IMR-90 (cell line): ENCODE results near the gene SLC40A1. TPM values are rescaled to one million over a fixed set of nuclear protein-coding genes. Genes with fewer than 3 reads are reported as not detected.

Source experiments
- ATAC-seq: fragments of 200-7000 bp; cut with Tn5 transposase; 2 replicates; pipeline ENCODE4 v1.9.1; 2020; ENCODE audit warnings: low read depth, mild to moderate bottlenecking, moderate library complexity
- BruUV-seq: library from RNA; stranded (reverse); fragments of 400-500 nt; replicated peaks from 2 replicates; lab custom pipeline; 2021; lab: Mats Ljungman, UMichigan
- CTCF ChIA-PET: fragments of 300-600 bp; formaldehyde crosslinking; extraction: SDS; loops from one replicate; lab custom pipeline; 2021; ENCODE audit warnings: antibody characterized with exemption; lab: Yijun Ruan, JAX
- POLR2A ChIA-PET: fragments of 300-600 bp; sonication (Branson Sonifier 250); formaldehyde crosslinking; loops from one replicate; lab custom pipeline; 2022; ENCODE audit warnings: antibody characterized with exemption; ENCODE audit not compliant: unreplicated experiment; lab: Charles Lee
- DNase-seq: peaks from one replicate; pipeline ENCODE4 v3.0.0; 2013
- H2AFZ ChIP-seq: replicated peaks from 2 replicates; pipeline ENCODE3; 2013; ENCODE audit warnings: low read length, mild to moderate bottlenecking; ENCODE audit not compliant: poor library complexity
- H2AK5ac ChIP-seq: 2 replicates; pipeline ENCODE4 v1.6.1; 2013; ENCODE audit warnings: low read depth, low read length, inconsistent platforms
- H2AK9ac ChIP-seq: replicated peaks from 2 replicates; pipeline ENCODE3; 2013; ENCODE audit warnings: mild to moderate bottlenecking, low read depth, low read length, moderate library complexity; ENCODE audit not compliant: poor library complexity
- H2BK120ac ChIP-seq: 2 replicates; pipeline ENCODE4 v1.6.1; 2013; ENCODE audit warnings: low read depth, low read length, inconsistent platforms
- H2BK15ac ChIP-seq: 3 replicates; pipeline ENCODE4 v1.6.1; 2013; ENCODE audit warnings: low read depth, low read length, inconsistent platforms
- H2BK20ac ChIP-seq: 2 replicates; pipeline ENCODE4 v1.6.1; 2013; ENCODE audit warnings: low read depth, mild to moderate bottlenecking, inconsistent platforms, low read length, moderate library complexity
- H2BK5ac ChIP-seq: 2 replicates; pipeline ENCODE4 v1.6.1; 2013; ENCODE audit warnings: mild to moderate bottlenecking, low read depth, low read length, inconsistent platforms; ENCODE audit not compliant: poor library complexity, severe bottlenecking
- H3K14ac ChIP-seq: replicated peaks from 2 replicates; pipeline ENCODE4 v1.6.1; 2013; ENCODE audit warnings: low read depth, low read length, inconsistent platforms
- H3K18ac ChIP-seq: 2 replicates; pipeline ENCODE4 v1.6.1; 2013; ENCODE audit warnings: low read depth, low read length, control low read depth
- H3K23ac ChIP-seq: 2 replicates; pipeline ENCODE4 v1.6.1; 2013; ENCODE audit warnings: low read depth, low read length, inconsistent platforms
- H3K27ac ChIP-seq: 2 replicates; pipeline ENCODE4 v1.5.1; 2013; ENCODE audit warnings: mild to moderate bottlenecking, control low read depth, low read length; ENCODE audit not compliant: insufficient read depth
- H3K27me3 ChIP-seq: 2 replicates; pipeline ENCODE4 v1.6.1; 2013; ENCODE audit warnings: low read length; ENCODE audit not compliant: control insufficient read depth, insufficient read depth
- H3K36me3 ChIP-seq: 2 replicates; pipeline ENCODE4 v1.6.1; 2013; ENCODE audit warnings: low read length, mixed read lengths; ENCODE audit not compliant: control insufficient read depth, insufficient read depth
- H3K4ac ChIP-seq: 2 replicates; pipeline ENCODE4 v1.6.1; 2013; ENCODE audit warnings: low read depth, low read length, inconsistent platforms
- H3K4me1 ChIP-seq: 2 replicates; pipeline ENCODE4 v1.6.1; 2013; ENCODE audit warnings: low read length, mixed read lengths; ENCODE audit not compliant: control insufficient read depth, insufficient read depth
- H3K4me2 ChIP-seq: 2 replicates; pipeline ENCODE4 v1.6.1; 2013; ENCODE audit warnings: low read depth, mild to moderate bottlenecking, control low read depth, low read length, moderate library complexity
- H3K4me3 ChIP-seq: 2 replicates; pipeline ENCODE4 v1.5.1; 2013; ENCODE audit warnings: low read depth, mild to moderate bottlenecking, control low read depth, low read length, moderate library complexity; ENCODE audit not compliant: insufficient read depth
- H3K56ac ChIP-seq: 2 replicates; pipeline ENCODE4 v1.6.1; 2013; ENCODE audit warnings: low read length, inconsistent platforms; ENCODE audit not compliant: insufficient read depth; ENCODE audit errors: extremely low read depth
- H3K79me1 ChIP-seq, 2 experiments: 2 replicates each; pipeline ENCODE4 v1.6.1; 2013; ENCODE audit warnings: low read length in 2 of 2, inconsistent platforms in 1 of 2, low read depth in 1 of 2
- H3K9ac ChIP-seq: 2 replicates; pipeline ENCODE4 v1.6.1; 2013; ENCODE audit warnings: low read depth, low read length, control low read depth
- H3K9me1 ChIP-seq: 2 replicates; pipeline ENCODE4 v1.6.1; 2013; ENCODE audit warnings: low read length, inconsistent platforms; ENCODE audit not compliant: insufficient read depth
- H3K9me3 ChIP-seq: 2 replicates; pipeline ENCODE4 v1.6.1; 2013; ENCODE audit warnings: low read length; ENCODE audit not compliant: control insufficient read depth, insufficient read depth
- H4K20me1 ChIP-seq: 2 replicates; pipeline ENCODE4 v1.6.1; 2013; ENCODE audit warnings: low read length, inconsistent platforms; ENCODE audit not compliant: insufficient read depth
- H4K5ac ChIP-seq: 2 replicates; pipeline ENCODE4 v1.6.1; 2013; ENCODE audit warnings: mild to moderate bottlenecking, low read depth, low read length, control low read depth
- H4K8ac ChIP-seq, 2 experiments: 2 replicates each; pipeline ENCODE4 v1.6.1; 2013; ENCODE audit warnings: low read depth in 2 of 2, low read length in 2 of 2, control low read depth in 1 of 2, inconsistent platforms in 1 of 2
- H4K91ac ChIP-seq: 2 replicates; pipeline ENCODE4 v1.6.1; 2013; ENCODE audit warnings: low read depth, low read length, inconsistent platforms; ENCODE audit not compliant: insufficient read depth
- BHLHE40 ChIP-seq: fragments of 150-350 bp; IDR thresholded peaks from 2 replicates; pipeline ENCODE4 v1.6.1; 2016; ENCODE audit warnings: mild to moderate bottlenecking, low read depth, low read length
- CEBPB ChIP-seq: IDR thresholded peaks from 2 replicates; pipeline ENCODE4 v1.6.1; 2012; ENCODE audit warnings: low read depth, low read length, improper control_type of control experiment
- CHD1 ChIP-seq: IDR thresholded peaks from 2 replicates; pipeline ENCODE4 v1.6.1; 2012; ENCODE audit warnings: low read depth, low read length, improper control_type of control experiment
- ELK1 ChIP-seq: fragments of 150-350 bp; IDR thresholded peaks from 2 replicates; pipeline ENCODE4 v1.6.1; 2016; ENCODE audit warnings: low read depth, mild to moderate bottlenecking, low read length, moderate library complexity, borderline replicate concordance
- FOS ChIP-seq: fragments of 150-350 bp; IDR thresholded peaks from 2 replicates; pipeline ENCODE4 v1.6.1; 2016; ENCODE audit warnings: low read depth, low read length
- MAFK ChIP-seq: IDR thresholded peaks from 2 replicates; pipeline ENCODE4 v1.6.1; 2012; ENCODE audit warnings: low read depth, low read length, improper control_type of control experiment
- MAZ ChIP-seq: IDR thresholded peaks from 2 replicates; pipeline ENCODE4 v1.6.1; 2012; ENCODE audit warnings: low read depth, mild to moderate bottlenecking, low read length, improper control_type of control experiment, moderate library complexity, borderline replicate concordance
- MXI1 ChIP-seq: IDR thresholded peaks from 2 replicates; pipeline ENCODE4 v1.6.1; 2012; ENCODE audit warnings: low read depth, mild to moderate bottlenecking, low read length, moderate library complexity, borderline replicate concordance
- NFE2L2 ChIP-seq: fragments of 150-350 bp; IDR thresholded peaks from 2 replicates; pipeline ENCODE4 v1.6.1; 2016; ENCODE audit warnings: low read depth, mild to moderate bottlenecking, low read length
- POLR2A ChIP-seq: IDR thresholded peaks from 2 replicates; pipeline ENCODE4 v1.6.1; 2012; ENCODE audit warnings: mild to moderate bottlenecking, low read depth, low read length
- RAD21 ChIP-seq: IDR thresholded peaks from 2 replicates; pipeline ENCODE4 v1.6.1; 2012; ENCODE audit warnings: low read length, improper control_type of control experiment
- RCOR1 ChIP-seq: IDR thresholded peaks from 2 replicates; pipeline ENCODE4 v1.6.1; 2012; ENCODE audit warnings: mild to moderate bottlenecking, low read length, improper control_type of control experiment; ENCODE audit not compliant: insufficient replicate concordance
- SMC3 ChIP-seq: fragments of 150-350 bp; IDR thresholded peaks from 2 replicates; pipeline ENCODE4 v1.6.1; 2016; ENCODE audit warnings: low read depth, mild to moderate bottlenecking, antibody characterized with exemption, low read length, moderate library complexity
- USF2 ChIP-seq: fragments of 150-350 bp; IDR thresholded peaks from 2 replicates; pipeline ENCODE4 v1.6.1; 2017; ENCODE audit warnings: mild to moderate bottlenecking, antibody characterized with exemption, low read length, low read depth
- WGBS, 2 experiments: methylation state at CpG; one replicate each; pipeline versions ENCODE4 v1.1.5 to v1.1.7; 2013; ENCODE audit warnings: missing lambda C conversion rate in 2 of 2; ENCODE audit not compliant: insufficient read length in 1 of 2; ENCODE audit errors: extremely low coverage in 2 of 2; 5-methylcytosine and 5-hydroxymethylcytosine counted together
- dilution Hi-C: fragments of 300-500 bp; cut with HindIII; formaldehyde crosslinking; loops from one replicate; pipeline ENCODE4 v1.14.3; 2018; ENCODE audit warnings: low sequenced_read_pairs; ENCODE audit not compliant: unreplicated experiment
- in situ Hi-C: fragments of 300-500 bp; cut with MboI; formaldehyde crosslinking; loops from 3 replicates; pipeline ENCODE4 v1.14.3; 2019; ENCODE audit warnings: low sequenced_read_pairs, inconsistent platforms, mixed read lengths
- intact Hi-C: fragments of 100-400 bp; cut with micrococcal nuclease; formaldehyde crosslinking; loops from 2 replicates; pipeline ENCODE4 v1.10.0; 2022
- polyA plus RNA-seq, 3 experiments: library from polyadenylated mRNA; depleted of rRNA; stranded (reverse); fragments of >200 nt; gene quantifications; 2 replicates each; pipeline ENCODE4 v1.2.3, GENCODE V29; 2012; ENCODE audit warnings: low replicate concordance in 1 of 3
- total RNA-seq: library from RNA; depleted of rRNA; stranded (reverse); fragments of >200 nt; gene quantifications from 2 replicates; pipeline ENCODE4 v1.2.3, GENCODE V29; 2012

Gene SLC40A1
- total and polyA plus RNA-seq, 2 of the 4 experiments (the other 2 are of a cell fraction), result 1.5 to 5.0 TPM

DNA sequence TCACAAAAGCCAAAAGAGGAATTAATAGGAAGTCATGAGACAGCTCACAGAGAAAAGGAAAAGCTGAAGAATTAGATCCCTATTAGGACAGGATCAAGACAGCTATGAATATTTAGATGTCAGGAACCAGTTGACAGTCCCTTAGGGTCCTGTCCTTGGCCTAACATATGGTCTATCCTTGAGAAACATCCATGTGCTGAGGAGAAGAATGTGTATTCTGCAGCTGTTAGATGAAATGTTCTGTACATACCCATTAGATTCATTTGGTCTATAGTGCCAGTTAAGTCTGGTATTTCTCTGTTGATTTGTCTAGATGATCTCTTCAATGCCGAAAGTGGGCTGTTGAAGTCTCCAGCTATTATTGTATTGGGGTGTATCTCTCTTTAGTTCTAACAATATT is 37.6 kb upstream of the SLC40A1 start:
- Histone ChIP-seq H4K8ac (no peak overlapping the region), H3K36me3 (no peaks in the 10 kb centered on the region), H2AFZ (no peak overlapping the region), H3K27ac (no peak overlapping the region), H3K4ac (no peak overlapping the region), H4K91ac (no peak overlapping the region), H3K79me1 (no peaks in the 10 kb centered on the region), H3K4me3 (no peak overlapping the region), H2AK9ac (no peak overlapping the region), H3K56ac (no peak overlapping the region), H2BK5ac (no peak overlapping the region), H4K20me1 (no peaks in the 10 kb centered on the region), H3K18ac (no peak overlapping the region), H3K23ac (no peak overlapping the region), H2BK20ac (no peak overlapping the region), H3K9me1 (no peaks in the 10 kb centered on the region), H2BK120ac (no peak overlapping the region), H3K4me1 (peaks cover 8% of the 10 kb centered on the region), H4K5ac (no peak overlapping the region), H3K9ac (no peak overlapping the region), H3K14ac (no peak overlapping the region), H3K27me3 (no peaks in the 10 kb centered on the region), H3K4me2 (no peak overlapping the region), H2AK5ac (no peak overlapping the region), H2BK15ac (no peak overlapping the region), H3K9me3 (no peaks in the 10 kb centered on the region)
- CTCF ChIA-PET, result interaction anchor here (0.6 kb wide), 1 partner anchor 646 kb away, joined by 6 read pairs; no protein-coding TSS in a partner anchor
- in situ Hi-C loops (no loop called here), dilution Hi-C loops (no loop called here), intact Hi-C loops (no loop called here)
- no peak for DNase-seq
- BruUV-seq, result no TSS peak
- ATAC-seq, result no peak
- POLR2A ChIA-PET, result no interaction called here
- no CpG with 5 or more reads among the region's 1 CpG for WGBS, 2 experiments
- no peak for TF ChIP-seq NFE2L2
- no peak for TF ChIP-seq CEBPB
- TF ChIP-seq MAZ, result no peak
- no peak for TF ChIP-seq RCOR1
- TF ChIP-seq BHLHE40, result no peak
- TF ChIP-seq ELK1, result no peak
- TF ChIP-seq USF2, result no peak
- TF ChIP-seq FOS, result no peak
- no peak for TF ChIP-seq POLR2A
- no peak for TF ChIP-seq MAFK
- TF ChIP-seq CHD1, result no peak
- TF ChIP-seq RAD21, result no peak
- TF ChIP-seq SMC3, result no peak
- no peak for TF ChIP-seq MXI1
